ENCODE data around the gene G3BP1.
"Not testable (repeated sequence)": the region's sequence is repeated elsewhere in the genome, so short reads cannot be mapped to it uniquely, and the experiment has no call there.

G3BP1 gene

GRCh38 chr5:151795426-151795825, 23.7 kb downstream of the G3BP1 start:
- DNase-seq (ENCODE audit: low read depth in 1 of 2, low spot score in 1 of 2), result no peak

DNA sequence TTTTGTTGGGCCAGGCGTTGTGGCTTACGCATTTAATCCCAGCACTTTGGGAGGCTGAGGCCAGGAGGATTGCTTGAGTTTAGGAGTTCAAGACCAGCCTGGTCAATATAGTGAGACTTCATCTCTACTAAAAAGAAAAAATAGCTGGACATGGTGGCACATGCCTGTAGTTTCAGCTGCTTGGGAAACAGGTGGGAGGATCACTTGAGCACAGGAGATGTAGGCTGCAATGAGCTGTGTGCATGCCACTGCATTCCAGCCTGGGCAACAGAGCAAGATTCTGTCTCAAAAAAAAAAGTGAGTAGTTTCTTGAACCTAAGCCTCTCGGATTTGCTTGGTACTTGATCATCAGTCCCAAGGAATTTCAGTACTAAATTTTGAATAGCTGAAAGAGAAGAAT, 26.9 kb downstream of the G3BP1 start:
- DNase-seq (ENCODE audit: low read depth in 1 of 2, low spot score in 1 of 2), result no peak

- DNase-seq (ENCODE audit: low read depth in 1 of 2, low spot score in 1 of 2), result no peak
These were observed 27.7 kb downstream of the G3BP1 start for GRCh38 chr5:151799407-151799806.

- no peak for DNase-seq (ENCODE audit: low read depth in 1 of 2, low spot score in 1 of 2)
These were observed 28.8 kb downstream of the G3BP1 start for GRCh38 chr5:151800532-151800931.

GRCh38 chr5:151805414-151806223, 33.9 kb downstream of the G3BP1 start:
- DNase-seq (ENCODE audit: low read depth in 1 of 2, low spot score in 1 of 2), result no peak

DNA sequence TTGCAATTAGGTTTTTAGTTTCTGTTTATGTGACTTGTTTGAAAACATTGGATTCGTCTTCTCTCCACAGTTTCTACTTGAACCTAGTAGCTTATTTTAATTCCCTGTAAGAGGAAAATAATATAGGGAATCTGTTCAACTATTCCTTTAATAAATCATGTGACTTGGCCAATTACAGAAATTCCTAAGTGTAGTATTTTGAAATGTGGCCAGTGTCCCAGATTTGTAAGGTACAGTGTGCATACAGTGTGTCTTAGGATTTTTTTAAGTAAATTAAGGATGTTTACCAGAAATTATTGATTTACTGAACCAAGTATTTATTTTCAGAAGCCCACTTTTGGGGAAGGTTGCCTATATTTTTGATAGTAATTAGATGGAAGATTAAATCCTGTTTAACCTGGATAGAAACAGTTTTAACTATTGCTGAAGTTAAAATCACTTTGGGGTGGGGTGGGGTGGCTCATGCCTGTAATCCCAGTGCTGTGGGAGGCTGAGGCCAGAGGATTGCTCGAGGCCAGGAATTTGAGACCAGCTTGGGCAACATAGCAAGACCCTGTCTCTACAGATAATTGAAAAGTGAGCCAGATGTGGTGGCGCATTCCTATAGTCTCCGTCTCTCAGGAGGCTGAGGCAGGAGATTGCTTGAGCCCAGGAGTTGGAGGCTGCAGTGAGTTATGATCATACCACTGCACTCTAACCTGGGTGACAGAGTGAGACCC, 36.9 kb downstream of the G3BP1 start:
- no peak for DNase-seq (ENCODE audit: low read depth in 1 of 2, low spot score in 1 of 2)

DNA sequence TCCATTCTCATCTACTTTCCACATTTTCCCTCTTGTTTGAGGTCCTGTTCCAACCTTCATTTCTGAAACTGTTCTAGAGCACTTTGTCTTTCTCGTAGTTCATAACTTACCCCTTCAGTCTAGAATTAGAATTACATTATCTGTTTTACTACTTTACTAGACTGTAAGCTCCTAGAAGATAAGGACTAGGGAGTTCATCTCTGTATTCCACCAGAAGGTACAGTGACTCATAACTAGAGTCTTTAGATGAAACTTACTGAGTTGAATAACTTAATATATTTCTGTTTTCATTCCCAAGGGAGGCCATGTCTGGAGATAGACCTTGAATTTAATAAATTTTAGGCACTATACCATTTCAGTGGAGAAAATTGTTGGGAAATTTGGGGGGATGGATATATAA, 38.7 kb downstream of the G3BP1 start:
- DNase-seq (ENCODE audit: low read depth in 1 of 2, low spot score in 1 of 2), result no peak

GRCh38 chr5:151810897-151811296, 39.1 kb downstream of the G3BP1 start:
- DNase-seq (ENCODE audit: low read depth in 1 of 2, low spot score in 1 of 2), result no peak

DNA sequence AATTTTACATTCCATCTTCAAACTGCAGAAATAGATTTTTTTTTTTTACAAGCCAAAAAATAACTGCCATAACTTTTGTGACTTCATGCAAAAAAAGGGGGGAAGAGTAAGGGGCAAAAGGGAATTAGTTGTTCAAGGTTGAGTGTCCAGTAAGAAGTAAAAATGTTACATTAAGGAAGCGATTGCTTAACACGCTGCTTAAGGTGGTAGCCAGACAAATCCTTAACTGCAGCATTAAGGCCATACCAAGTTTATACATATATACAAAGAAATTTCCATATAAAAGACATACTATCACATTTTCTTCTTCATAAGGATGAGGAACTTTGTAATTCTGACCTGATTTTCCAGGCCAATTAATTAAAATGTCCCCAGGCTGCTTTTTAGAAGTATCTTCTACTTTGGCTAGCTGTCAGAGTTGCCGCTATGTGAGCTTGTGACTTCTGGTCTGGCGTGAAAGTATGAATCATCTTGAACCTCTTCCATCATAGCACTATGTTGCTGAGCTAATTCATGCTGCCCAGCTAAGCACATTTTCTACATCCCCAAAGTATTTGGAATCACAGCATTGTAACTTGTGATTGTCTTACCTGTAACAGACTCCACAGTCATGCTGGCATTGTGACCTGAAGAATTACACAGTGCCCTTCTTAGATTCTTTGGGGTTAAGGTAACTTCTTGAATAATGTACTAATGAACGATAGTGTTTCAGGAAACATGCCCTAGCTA, 40.0 kb downstream of the G3BP1 start:
- DNase-seq (ENCODE audit: low read depth in 1 of 2, low spot score in 1 of 2), result no peak

DNA sequence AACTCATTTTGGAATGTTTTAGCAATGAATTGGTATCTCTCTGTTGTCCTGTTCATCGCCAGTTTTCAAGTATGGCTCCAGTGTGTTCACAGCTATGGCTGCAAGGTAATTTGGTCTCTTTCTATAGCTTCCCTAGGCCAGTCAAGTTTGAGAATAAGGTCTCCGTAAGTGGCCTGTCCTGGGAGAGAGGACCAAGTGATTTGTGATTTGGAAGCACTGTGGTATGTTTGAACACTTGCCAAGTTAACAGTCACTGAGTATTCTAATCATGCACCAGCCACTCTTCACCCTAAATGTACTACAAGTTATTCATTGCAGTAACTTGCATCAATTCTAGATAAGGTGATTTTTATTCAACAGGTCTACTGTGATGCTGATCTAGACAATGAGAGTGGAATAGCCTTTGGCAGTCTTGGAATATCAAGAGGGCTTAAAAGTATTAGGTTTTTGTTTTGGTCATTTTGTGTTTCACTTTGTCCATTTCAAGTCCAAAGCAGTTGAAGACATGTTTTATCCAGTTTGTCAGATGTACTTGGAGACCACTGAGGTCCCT, 41.1 kb downstream of the G3BP1 start:
- DNase-seq (ENCODE audit: low read depth in 1 of 2, low spot score in 1 of 2), result no peak

GRCh38 chr5:151815051-151815450, 43.3 kb downstream of the G3BP1 start:
- DNase-seq (ENCODE audit: low read depth in 1 of 2, low spot score in 1 of 2), result no peak

DNA sequence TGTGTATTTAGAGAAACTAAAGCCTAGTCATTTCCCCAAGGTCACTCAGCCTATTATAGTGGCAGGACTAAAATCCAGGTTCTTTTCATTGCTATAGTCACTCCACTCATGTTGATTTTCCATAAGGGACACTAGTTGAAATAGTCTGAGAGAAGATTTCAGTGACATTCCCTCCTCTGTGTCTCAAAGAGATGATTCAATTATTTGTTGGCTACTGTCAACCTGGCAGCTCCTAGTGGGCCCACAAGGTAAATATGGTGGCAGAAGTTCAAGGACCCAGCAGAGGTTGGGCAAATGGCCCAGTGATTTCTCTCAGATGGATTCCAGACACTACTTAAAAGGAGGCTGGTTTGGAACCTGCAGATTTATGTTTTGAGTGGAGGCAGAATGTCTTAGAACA, 48.1 kb downstream of the G3BP1 start:
- no peak for DNase-seq (ENCODE audit: low read depth in 1 of 2, low spot score in 1 of 2)

DNA sequence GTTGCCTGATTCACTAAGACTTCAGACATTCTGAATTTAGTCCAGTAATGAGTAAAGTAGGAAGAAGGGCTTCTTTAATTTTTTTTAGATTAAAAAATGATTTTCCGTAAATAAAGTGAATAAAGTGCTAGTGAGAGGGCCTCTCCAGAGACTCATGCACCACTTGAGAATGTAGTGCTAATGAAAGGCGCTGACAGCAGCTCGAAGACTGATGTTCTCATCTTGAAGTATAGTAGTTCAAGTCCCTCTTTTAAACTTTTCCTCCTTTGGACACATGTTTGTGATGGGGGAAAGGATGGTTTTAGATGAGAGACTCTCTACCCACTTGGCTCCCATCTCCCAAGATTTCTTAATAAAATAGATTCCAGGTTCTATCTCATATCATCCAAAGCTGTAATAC, 48.5 kb downstream of the G3BP1 start:
- DNase-seq (ENCODE audit: low read depth in 1 of 2, low spot score in 1 of 2), result no peak

DNA sequence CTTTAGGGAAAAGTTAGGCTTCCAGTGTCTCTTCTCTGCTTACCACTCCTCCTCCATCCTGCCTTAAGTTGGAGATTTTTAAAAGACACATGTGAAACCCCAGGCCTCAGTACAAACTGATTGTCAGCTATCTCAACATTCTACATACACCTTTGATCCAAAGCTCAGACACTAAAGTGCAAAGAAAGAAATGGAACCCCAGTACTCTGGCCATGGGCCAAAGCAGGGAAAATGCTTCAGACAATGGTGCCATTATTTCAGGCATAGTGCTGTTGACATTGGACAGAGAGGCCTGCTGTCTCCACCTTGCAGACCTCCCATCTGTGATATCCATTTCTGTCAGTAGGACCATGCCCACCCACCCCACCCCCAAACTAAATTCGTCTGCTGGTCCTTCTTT, 49.1 kb downstream of the G3BP1 start:
- no peak for DNase-seq (ENCODE audit: low read depth in 1 of 2, low spot score in 1 of 2)

DNA sequence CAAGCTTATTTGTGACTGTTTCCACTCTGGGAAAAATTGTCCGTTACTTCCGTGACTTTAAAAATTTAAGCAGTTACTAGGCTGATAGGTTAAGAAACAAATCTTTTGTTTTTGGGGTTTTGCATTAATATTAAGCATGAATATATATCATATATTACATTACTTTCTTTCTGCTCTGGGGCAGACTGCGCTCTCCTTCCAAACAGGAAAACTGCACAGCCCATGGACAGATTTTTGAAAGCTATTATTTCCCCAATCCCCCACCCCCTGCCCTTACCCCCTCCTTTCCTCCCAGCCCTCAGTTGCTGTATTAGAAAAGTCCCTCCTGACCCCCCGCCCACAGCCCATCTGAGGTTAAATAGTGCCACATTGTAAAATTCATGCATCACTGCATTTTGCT, 50.4 kb downstream of the G3BP1 start:
- no peak for DNase-seq (ENCODE audit: low read depth in 1 of 2, low spot score in 1 of 2)

DNA sequence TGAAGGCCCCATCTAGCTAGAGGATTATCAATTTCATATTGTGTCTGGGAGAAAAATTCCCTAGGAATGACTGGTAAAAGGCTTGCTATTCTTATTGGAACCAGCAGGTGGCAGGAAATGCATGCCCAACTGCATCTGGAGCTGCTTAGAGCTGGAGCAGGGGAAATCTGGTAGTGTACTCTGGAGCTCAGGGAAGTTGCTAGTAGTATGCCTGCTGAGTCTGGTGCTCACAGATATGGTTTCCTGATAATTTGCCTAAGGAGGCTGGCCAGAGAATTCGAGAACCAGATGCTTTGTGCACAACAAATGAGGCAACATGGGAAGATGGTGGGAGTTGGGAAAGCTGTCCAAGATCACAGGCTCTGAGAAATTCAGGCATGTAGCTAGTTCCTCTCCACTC, 53.7 kb downstream of the G3BP1 start:
- no peak for DNase-seq (ENCODE audit: low read depth in 1 of 2, low spot score in 1 of 2)

DNA sequence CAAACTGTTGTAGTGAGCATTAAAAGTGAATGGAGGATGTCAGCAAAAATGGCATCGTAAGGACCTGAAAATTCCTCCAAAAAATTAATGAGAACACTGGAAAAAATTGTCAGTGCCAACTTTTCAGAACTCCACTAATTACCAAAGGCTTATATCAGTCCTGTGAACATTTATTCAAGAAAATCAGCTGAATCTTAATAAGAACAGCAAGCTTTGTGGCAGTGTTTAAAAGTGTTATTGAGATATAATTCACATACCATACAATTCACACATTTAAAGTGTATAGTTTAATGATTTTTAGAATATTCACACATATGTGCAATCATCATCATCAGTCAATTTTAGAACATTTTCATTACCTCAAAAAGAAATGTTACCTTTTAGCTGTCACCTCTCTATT, 57.6 kb downstream of the G3BP1 start:
- DNase-seq (ENCODE audit: low read depth in 1 of 2, low spot score in 1 of 2), result no peak

- DNase-seq (ENCODE audit: low read depth in 1 of 2, low spot score in 1 of 2), result not testable (repeated sequence)
These were observed 61.1 kb downstream of the G3BP1 start for GRCh38 chr5:151832843-151833242.

- no peak for DNase-seq (ENCODE audit: low read depth in 1 of 2, low spot score in 1 of 2)
These were observed 75.0 kb downstream of the G3BP1 start for GRCh38 chr5:151846765-151847164.

- no peak for DNase-seq (ENCODE audit: low read depth in 1 of 2, low spot score in 1 of 2)
These were observed 76.1 kb downstream of the G3BP1 start for GRCh38 chr5:151847871-151848270.

DNA sequence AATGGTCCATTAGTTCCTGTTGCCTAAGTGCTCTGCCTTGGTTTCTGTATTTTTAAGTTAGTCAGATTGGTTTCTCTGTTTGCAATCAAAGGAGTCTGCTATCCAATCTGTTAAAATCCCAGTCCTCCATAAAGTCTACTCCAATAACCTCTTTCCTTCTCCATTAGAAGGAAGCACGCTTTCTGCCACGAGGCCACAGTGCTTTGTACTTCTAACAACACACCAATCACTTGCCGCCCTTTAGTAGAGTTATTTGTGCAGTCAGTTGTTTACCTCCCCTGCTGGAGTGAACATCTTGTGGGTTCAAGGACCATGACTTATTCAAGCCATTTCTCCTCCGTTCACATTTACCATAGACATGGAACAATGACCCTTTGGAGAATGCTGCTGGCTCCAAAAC, 83.9 kb downstream of the G3BP1 start:
- DNase-seq (ENCODE audit: low read depth in 1 of 2, low spot score in 1 of 2), result no peak

- DNase-seq (ENCODE audit: low read depth in 1 of 2, low spot score in 1 of 2), result no peak
These were observed 85.1 kb downstream of the G3BP1 start for GRCh38 chr5:151856861-151857260.
